Upper lobe of left lung (tissue), 6 donors: Measurements from ENCODE around the gene PTPRD. TPM values are rescaled to one million over a fixed set of nuclear protein-coding genes. Genes with fewer than 3 reads are reported as not detected.

Experiments used
- ATAC-seq, 2 donors: fragments of 200-7000 bp; cut with Tn5 transposase; one replicate each; pipeline ENCODE4 v1.9.1; 2022; ENCODE audit warnings: mild to moderate bottlenecking in 2 of 2, moderate library complexity in 2 of 2; ENCODE audit not compliant: low FRiP score in 2 of 2
- DNase-seq, 2 donors: peaks; one replicate each; pipeline ENCODE4 v3.0.0-alpha.2; 2019 to 2020
- H3K27ac ChIP-seq, 4 donors: fragments of 200-600 bp; sonication (generic); one replicate each; pipeline ENCODE4 v1.5.1; 2016 to 2019
- H3K27me3 ChIP-seq, 4 donors: fragments of 200-600 bp; sonication (generic); one replicate each; pipeline ENCODE4 v1.5.1; 2017 to 2019
- H3K36me3 ChIP-seq, 4 donors: fragments of 200-600 bp; sonication (generic); one replicate each; pipeline ENCODE4 v1.5.1; 2016 to 2019
- H3K4me1 ChIP-seq, 4 donors: fragments of 200-600 bp; sonication (generic); one replicate each; pipeline ENCODE4 v1.5.1; 2018 to 2019
- H3K4me3 ChIP-seq, 4 donors: fragments of 200-600 bp; sonication (generic); one replicate each; pipeline ENCODE4 v1.5.1; 2017 to 2019; ENCODE audit warnings: mild to moderate bottlenecking in 2 of 4, moderate library complexity in 1 of 4
- H3K9me3 ChIP-seq, 4 donors: fragments of 200-600 bp; sonication (generic); one replicate each; pipeline ENCODE4 v1.5.1; 2018 to 2019
- CTCF ChIP-seq, 6 experiments: fragments of 450-650 bp in 4 of 6; fragments of 200-600 bp in 2 of 6; sonication (generic) in 2 of 6; IDR thresholded peaks; one replicate each; pipeline ENCODE4 v1.5.1; 2016 to 2019; ENCODE audit warnings: antibody characterized with exemption in 6 of 6
- EP300 ChIP-seq, 4 donors: sonication (generic); formaldehyde crosslinking; IDR thresholded peaks; one replicate each; pipeline ENCODE4 v1.5.1; 2017; ENCODE audit warnings: antibody characterized with exemption in 4 of 4, control low read depth in 2 of 4
- POLR2A ChIP-seq, 4 donors: fragments of 450-650 bp; IDR thresholded peaks; one replicate each; pipeline ENCODE4 v1.5.1; 2016 to 2017; ENCODE audit warnings: antibody characterized with exemption in 4 of 4, mild to moderate bottlenecking in 2 of 4
- POLR2AphosphoS5 ChIP-seq, 2 donors: sonication (generic); formaldehyde crosslinking; IDR thresholded peaks; one replicate each; pipeline ENCODE4 v1.5.1; 2017; ENCODE audit warnings: antibody characterized with exemption in 2 of 2
- WGBS, 2 donors: methylation state at CpG; one replicate each; pipeline ENCODE4 v1.1.5; 2017 to 2018; 5-methylcytosine and 5-hydroxymethylcytosine counted together
- total RNA-seq, 6 donors: library from RNA; depleted of rRNA in 4 of 6; stranded (reverse); fragments of >200 nt in 4 of 6; gene quantifications; one replicate each; pipeline versions ENCODE4 v1.1.0 to v1.2.1, GENCODE V29; 2016 to 2021
- donor health status: DM: no; HTN: no; CAD: no; lungs with moderate emphysema.
- donor health status: DM: no; HTN: yes; CAD: no; lungs with severe emphysema.

Gene PTPRD
- total RNA-seq, 6 donors from 2014 or later = 7.4 to 46.1 (median 14.5) TPM

DNA sequence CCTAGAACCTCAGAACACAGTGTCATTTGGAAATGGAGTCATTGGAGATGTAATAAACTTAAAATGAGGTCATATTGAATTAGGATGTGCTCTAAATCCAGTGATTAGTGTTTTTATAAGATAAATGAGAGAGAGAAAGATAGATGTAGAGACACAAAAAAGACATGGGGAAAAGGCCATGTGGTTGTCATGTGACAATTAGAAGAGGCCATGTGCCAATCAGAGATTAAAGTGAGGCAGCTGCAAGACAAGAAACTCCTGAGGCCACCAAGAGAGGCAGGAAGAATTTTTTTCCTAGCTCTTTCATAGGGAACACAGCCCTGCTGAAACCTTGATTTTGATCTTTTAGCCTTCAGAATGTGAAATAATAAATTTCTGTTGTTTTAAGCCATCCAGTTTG, 1307.2 kb downstream of the PTPRD start:
- no peak for TF ChIP-seq CTCF (IDR thresholded peaks at IDR 0.05)
- TF ChIP-seq POLR2AphosphoS5 (IDR thresholded peaks at IDR 0.05) = no peak
- TF ChIP-seq EP300 (IDR thresholded peaks at IDR 0.05) = no peak
- TF ChIP-seq POLR2A (IDR thresholded peaks at IDR 0.05) = no peak
- DNase-seq = no peak
- no peak for ATAC-seq
- Histone ChIP-seq H3K4me1 (no peaks in the 10 kb centered on the region), H3K9me3 (no peaks in the 10 kb centered on the region), H3K36me3 (no peaks in the 10 kb centered on the region), H3K27ac (no peak overlapping the region), H3K27me3 (no peaks in the 10 kb centered on the region), H3K4me3 (no peak overlapping the region)

GRCh38 chr9:9299134-9299533, 1313.7 kb downstream of the PTPRD start:
- ATAC-seq (no peak), DNase-seq (no peak)
- Histone ChIP-seq H3K9me3 (no peaks in the 10 kb centered on the region), H3K4me1 (no peaks in the 10 kb centered on the region), H3K27ac (no peak overlapping the region), H3K4me3 (no peak overlapping the region), H3K36me3 (no peaks in the 10 kb centered on the region), H3K27me3 (no peaks in the 10 kb centered on the region)
- no peak for TF ChIP-seq POLR2A (IDR thresholded peaks at IDR 0.05)
- no peak for TF ChIP-seq EP300 (IDR thresholded peaks at IDR 0.05)
- no peak for TF ChIP-seq POLR2AphosphoS5 (IDR thresholded peaks at IDR 0.05)
- no peak for TF ChIP-seq CTCF (IDR thresholded peaks at IDR 0.05)
- WGBS, 2 donors = 88 to 98% methylated on average over 1 of the region's 1 CpG

DNA sequence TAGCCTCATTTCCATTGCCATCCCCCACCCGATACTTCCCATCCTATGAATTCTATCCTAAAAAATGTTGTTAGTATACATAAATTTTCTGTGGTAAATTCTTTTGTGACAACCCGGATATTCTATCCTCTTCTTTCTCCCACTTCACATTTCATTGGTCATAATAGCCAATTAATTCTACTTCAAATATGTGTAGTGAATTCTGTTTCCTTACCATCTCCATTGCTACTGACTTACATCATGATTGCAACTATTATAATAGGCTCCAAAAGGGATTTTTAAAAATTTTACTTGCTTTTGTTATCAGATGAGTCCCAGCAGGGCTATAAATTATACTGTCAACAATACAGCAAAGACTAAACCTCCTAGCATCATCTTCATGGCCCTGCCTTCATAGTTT, 1326.8 kb downstream of the PTPRD start:
- H3K36me3 ChIP-seq = no peaks in the 10 kb centered on the region
- no peaks in the 10 kb centered on the region for H3K4me1 ChIP-seq
- H3K27ac ChIP-seq = no peak overlapping the region
- no peak overlapping the region for H3K4me3 ChIP-seq
- ATAC-seq (no peak), DNase-seq (no peak)
- no peaks in the 10 kb centered on the region for H3K9me3 ChIP-seq
- TF ChIP-seq EP300 (IDR thresholded peaks at IDR 0.05) = no peak
- TF ChIP-seq CTCF (IDR thresholded peaks at IDR 0.05) = no peak
- TF ChIP-seq POLR2AphosphoS5 (IDR thresholded peaks at IDR 0.05) = no peak
- no peak for TF ChIP-seq POLR2A (IDR thresholded peaks at IDR 0.05)
- no peaks in the 10 kb centered on the region for H3K27me3 ChIP-seq
- 84 to 94% methylated on average over 2 of the region's 2 CpGs for whole genome bisulfite sequencing, 2 donors

- 78 to 90% methylated on average over 2 of the region's 2 CpGs for WGBS, 2 donors
- Histone ChIP-seq H3K4me1 (no peaks in the 10 kb centered on the region), H3K4me3 (no peak overlapping the region), H3K36me3 (no peaks in the 10 kb centered on the region), H3K27ac (no peak overlapping the region), H3K9me3 (no peaks in the 10 kb centered on the region), H3K27me3 (no peaks in the 10 kb centered on the region)
- ATAC-seq = no peak
- no peak for DNase-seq
- TF ChIP-seq POLR2AphosphoS5 (IDR thresholded peaks at IDR 0.05) (no peak), EP300 (IDR thresholded peaks at IDR 0.05) (no peak), CTCF (IDR thresholded peaks at IDR 0.05) (no peak), POLR2A (IDR thresholded peaks at IDR 0.05) (no peak)
Measured at GRCh38 chr9:9284201-9284600, 1328.6 kb downstream of the PTPRD start.

- Histone ChIP-seq H3K27ac (no peak overlapping the region), H3K9me3 (no peaks in the 10 kb centered on the region), H3K4me1 (no peaks in the 10 kb centered on the region), H3K36me3 (no peaks in the 10 kb centered on the region), H3K4me3 (no peak overlapping the region), H3K27me3 (no peaks in the 10 kb centered on the region)
- TF ChIP-seq EP300 (IDR thresholded peaks at IDR 0.05) (no peak), CTCF (IDR thresholded peaks at IDR 0.05) (no peak), POLR2A (IDR thresholded peaks at IDR 0.05) (no peak), POLR2AphosphoS5 (IDR thresholded peaks at IDR 0.05) (no peak)
- 84% methylated on average over 2 of the region's 2 CpGs for WGBS, 2 donors
- ATAC-seq (no peak), DNase-seq (no peak)
Measured at GRCh38 chr9:9283159-9283986, 1329.4 kb downstream of the PTPRD start.
